Hepatocyte (in vitro differentiated cells): ENCODE measurements around the gene CCM2.

ENCODE experiments used
- CTCF ChIP-seq: fragments of 200-600 bp; sonication (generic); IDR thresholded peaks from 2 replicates; pipeline ENCODE4 v1.5.1; 2016; ENCODE audit warnings: antibody characterized with exemption, mild to moderate bottlenecking; ENCODE audit not compliant: poor library complexity
- EZH2 ChIP-seq: fragments of 200-600 bp; sonication (generic); IDR thresholded peaks from 2 replicates; pipeline ENCODE4 v1.6.1; 2016; ENCODE audit warnings: antibody characterized with exemption, mild to moderate bottlenecking, borderline replicate concordance
- EZH2phosphoT487 ChIP-seq: fragments of 200-600 bp; sonication (generic); IDR thresholded peaks from one replicate; pipeline ENCODE4 v1.6.1; 2018; ENCODE audit warnings: antibody characterized with exemption, mild to moderate bottlenecking, low read depth, moderate library complexity; ENCODE audit not compliant: unreplicated experiment, severe bottlenecking

- TF ChIP-seq EZH2: no peak
- TF ChIP-seq EZH2phosphoT487: no peak
- TF ChIP-seq CTCF: no peak
Measured at GRCh38 chr7:45050198-45050597, 50.2 kb downstream of the CCM2 start.
